WTC11 (cell line): ENCODE results near the gene PPP1R14B. TPM values are rescaled to one million over a fixed set of nuclear protein-coding genes. Genes with fewer than 3 reads are reported as not detected.

Experiments
- ATAC-seq: fragments of 200-7000 bp; cut with Tn5 transposase; 2 replicates; pipeline ENCODE4 v1.10.0; 2021; ENCODE audit warnings: mild to moderate bottlenecking, moderate library complexity
- CTCF ChIA-PET: fragments of 300-600 bp; sonication (Branson Sonifier 250); formaldehyde crosslinking; loops from one replicate; lab custom pipeline; 2021; ENCODE audit warnings: antibody characterized with exemption; lab: Charles Lee
- POLR2A ChIA-PET: fragments of 350-600 bp; sonication (Branson Sonifier 250); formaldehyde crosslinking; loops from one replicate; lab custom pipeline; 2021; ENCODE audit warnings: antibody characterized with exemption; lab: Charles Lee
- DNase-seq: peaks from one replicate; pipeline ENCODE4 v3.0.0; 2021; ENCODE audit warnings: low spot score
- H3K27ac Mint-ChIP-seq: 2 replicates; pipeline ENCODE4 v1.8.0; 2021; ENCODE audit warnings: mixed read lengths
- H3K27me3 Mint-ChIP-seq: 2 replicates; pipeline ENCODE4 v1.8.0; 2021; ENCODE audit warnings: low read depth, mild to moderate bottlenecking, moderate library complexity, mixed read lengths
- H3K36me3 Mint-ChIP-seq: 2 replicates; pipeline ENCODE4 v1.8.0; 2021; ENCODE audit warnings: mixed read lengths
- H3K4me1 Mint-ChIP-seq: 2 replicates; pipeline ENCODE4 v1.8.0; 2022; ENCODE audit warnings: mixed read lengths
- H3K4me3 Mint-ChIP-seq: 2 replicates; pipeline ENCODE4 v1.8.0; 2021; ENCODE audit warnings: mild to moderate bottlenecking, moderate library complexity, mixed read lengths
- H3K9me3 Mint-ChIP-seq: 2 replicates; pipeline ENCODE4 v1.8.0; 2021; ENCODE audit warnings: mixed read lengths
- ATF1 ChIP-seq: sonication (generic); formaldehyde crosslinking; IDR thresholded peaks from 2 replicates; pipeline ENCODE4 v1.8.1; 2023; ENCODE audit warnings: mild to moderate bottlenecking, moderate library complexity, missing genetic modification reagents
- ATF6 ChIP-seq: sonication (generic); formaldehyde crosslinking; IDR thresholded peaks from 2 replicates; pipeline ENCODE4 v1.8.1; 2023; ENCODE audit warnings: mild to moderate bottlenecking, missing genetic modification reagents
- CREM ChIP-seq: sonication (generic); formaldehyde crosslinking; IDR thresholded peaks from 2 replicates; pipeline ENCODE4 v1.8.1; 2022; ENCODE audit warnings: mild to moderate bottlenecking, missing genetic modification reagents, moderate library complexity
- FOXJ3 ChIP-seq: sonication (generic); formaldehyde crosslinking; IDR thresholded peaks from 2 replicates; pipeline ENCODE4 v1.9.0; 2021; ENCODE audit warnings: missing genetic modification reagents, mild to moderate bottlenecking, borderline replicate concordance
- FOXK1 ChIP-seq: sonication (generic); formaldehyde crosslinking; IDR thresholded peaks from 2 replicates; pipeline ENCODE4 v1.8.0; 2022; ENCODE audit warnings: mild to moderate bottlenecking, moderate library complexity, missing genetic modification reagents
- GRHL2 ChIP-seq: fragments of 250-450 bp; sonication (Bioruptor Pico); IDR thresholded peaks from 2 replicates; pipeline ENCODE4 v1.8.0; 2022; ENCODE audit warnings: mild to moderate bottlenecking, moderate library complexity; ENCODE audit not compliant: insufficient replicate concordance, severe bottlenecking
- GTF2I ChIP-seq: fragments of 250-450 bp; sonication (Bioruptor Pico); conservative IDR thresholded peaks from 2 replicates; pipeline ENCODE4 v1.4.0; 2021; ENCODE audit warnings: mild to moderate bottlenecking
- IRF1 ChIP-seq: sonication (generic); formaldehyde crosslinking; IDR thresholded peaks from 2 replicates; pipeline ENCODE4 v1.8.0; 2023; ENCODE audit warnings: missing genetic modification reagents
- NR1H2 ChIP-seq: sonication (generic); formaldehyde crosslinking; IDR thresholded peaks from 2 replicates; pipeline ENCODE4 v1.9.0; 2021; ENCODE audit warnings: mild to moderate bottlenecking, moderate library complexity, missing genetic modification reagents
- SMAD3 ChIP-seq: sonication (generic); formaldehyde crosslinking; IDR thresholded peaks from 2 replicates; pipeline ENCODE4 v1.8.0; 2022; ENCODE audit warnings: missing genetic modification reagents, mild to moderate bottlenecking, borderline replicate concordance
- ZBTB21 ChIP-seq: sonication (generic); formaldehyde crosslinking; IDR thresholded peaks from 2 replicates; pipeline ENCODE4 v1.8.1; 2023; ENCODE audit warnings: mild to moderate bottlenecking, missing genetic modification reagents, borderline replicate concordance
- ZNF232 ChIP-seq: sonication (generic); formaldehyde crosslinking; IDR thresholded peaks from 2 replicates; pipeline ENCODE4 v1.8.0; 2022; ENCODE audit warnings: mild to moderate bottlenecking, missing genetic modification reagents
- ZNF416 ChIP-seq: fragments of 250-450 bp; sonication (Bioruptor Pico); IDR thresholded peaks from 2 replicates; pipeline ENCODE4 v1.9.0; 2021; ENCODE audit warnings: mild to moderate bottlenecking, inconsistent platforms
- total RNA-seq: library from RNA; stranded (reverse); gene quantifications from 3 replicates; pipeline ENCODE4 v1.2.3, GENCODE V29; 2021
- TF ChIP-seq, protein P1 (sequence below): fragments of 250-450 bp; sonication (Bioruptor Pico); IDR thresholded peaks from 2 replicates; pipeline ENCODE4 v1.9.0; 2021; ENCODE audit warnings: mild to moderate bottlenecking
- TF ChIP-seq, protein P2 (sequence below): fragments of 250-450 bp; sonication (Bioruptor Pico); IDR thresholded peaks from 2 replicates; pipeline ENCODE4 v1.9.0; 2021; ENCODE audit warnings: moderate library complexity, mild to moderate bottlenecking, inconsistent platforms, borderline replicate concordance
- TF ChIP-seq, protein P3 (sequence below): sonication (generic); formaldehyde crosslinking; IDR thresholded peaks from 2 replicates; pipeline ENCODE4 v1.8.0; 2023; ENCODE audit warnings: missing genetic modification reagents, mild to moderate bottlenecking, borderline replicate concordance

PPP1R14B gene
- total RNA-seq, 1 experiment from 2014 or later: 471 TPM

GRCh38 chr11:64286801-64287159 is 40.0 kb upstream of the PPP1R14B start (continued):
- TF ChIP-seq NR1H2 (no peak), ATF6 (CRISPR knock-in tag) (no peak), ZNF416 (CRISPR knock-in tag) (no peak), ZNF232 (CRISPR knock-in tag) (no peak), ATF1 (CRISPR knock-in tag) (no peak), GTF2I (CRISPR knock-in tag) (no peak)

GRCh38 chr11:64285885-64286800 is 39.4 kb upstream of the PPP1R14B start:
- peaks cover 27% of the 10 kb centered on the region for H3K27me3 Mint-ChIP-seq
- H3K4me3 Mint-ChIP-seq: peak overlapping the region; percentile 76
- no peak for ATAC-seq
- CTCF ChIA-PET: interaction anchor here (0.9 to 12.5 kb wide), 4 partner anchors 15 to 69 kb away, joined by 4 to 151 read pairs (median 16); partner anchors contain the start of genes ESRRA, PRDX5 and TRMT112
- no peak overlapping the region; the same call in 1 of the 2 replicates for H3K27ac Mint-ChIP-seq
- TF ChIP-seq IRF1 (CRISPR knock-in tag) (no peak), SMAD3 (CRISPR knock-in tag) (no peak), FOXJ3 (no peak), ZBTB21 (CRISPR knock-in tag) (no peak)
- TF ChIP-seq, protein P1, sequence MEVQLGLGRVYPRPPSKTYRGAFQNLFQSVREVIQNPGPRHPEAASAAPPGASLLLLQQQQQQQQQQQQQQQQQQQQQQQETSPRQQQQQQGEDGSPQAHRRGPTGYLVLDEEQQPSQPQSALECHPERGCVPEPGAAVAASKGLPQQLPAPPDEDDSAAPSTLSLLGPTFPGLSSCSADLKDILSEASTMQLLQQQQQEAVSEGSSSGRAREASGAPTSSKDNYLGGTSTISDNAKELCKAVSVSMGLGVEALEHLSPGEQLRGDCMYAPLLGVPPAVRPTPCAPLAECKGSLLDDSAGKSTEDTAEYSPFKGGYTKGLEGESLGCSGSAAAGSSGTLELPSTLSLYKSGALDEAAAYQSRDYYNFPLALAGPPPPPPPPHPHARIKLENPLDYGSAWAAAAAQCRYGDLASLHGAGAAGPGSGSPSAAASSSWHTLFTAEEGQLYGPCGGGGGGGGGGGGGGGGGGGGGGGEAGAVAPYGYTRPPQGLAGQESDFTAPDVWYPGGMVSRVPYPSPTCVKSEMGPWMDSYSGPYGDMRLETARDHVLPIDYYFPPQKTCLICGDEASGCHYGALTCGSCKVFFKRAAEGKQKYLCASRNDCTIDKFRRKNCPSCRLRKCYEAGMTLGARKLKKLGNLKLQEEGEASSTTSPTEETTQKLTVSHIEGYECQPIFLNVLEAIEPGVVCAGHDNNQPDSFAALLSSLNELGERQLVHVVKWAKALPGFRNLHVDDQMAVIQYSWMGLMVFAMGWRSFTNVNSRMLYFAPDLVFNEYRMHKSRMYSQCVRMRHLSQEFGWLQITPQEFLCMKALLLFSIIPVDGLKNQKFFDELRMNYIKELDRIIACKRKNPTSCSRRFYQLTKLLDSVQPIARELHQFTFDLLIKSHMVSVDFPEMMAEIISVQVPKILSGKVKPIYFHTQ (CRISPR knock-in tag): no peak
- DNase-seq: no peak
- H3K4me1 Mint-ChIP-seq: peaks cover 12% of the 10 kb centered on the region
- H3K36me3 Mint-ChIP-seq: peaks cover 11% of the 10 kb centered on the region
- POLR2A ChIA-PET: interaction anchor here (2.3 kb wide), 1 partner anchor 16 kb away, joined by 7 read pairs; no protein-coding TSS in a partner anchor
- no peaks in the 10 kb centered on the region for H3K9me3 Mint-ChIP-seq

- no peak within 1 kb of the TSS; the same call in 1 of the 2 replicates for H3K27ac Mint-ChIP-seq
- peak; percentile 78 for DNase-seq
- H3K4me3 Mint-ChIP-seq: peak within 1 kb of the TSS; percentile 80
- H3K27me3 Mint-ChIP-seq: peaks cover 17% of the 10 kb centered on the region
- peaks cover 8% of the 10 kb centered on the region for H3K4me1 Mint-ChIP-seq
- peaks cover 12% of the 10 kb centered on the region for H3K36me3 Mint-ChIP-seq
- no peaks in the 10 kb centered on the region for H3K9me3 Mint-ChIP-seq
- ATAC-seq: peak; percentile 15
- ChIA-PET POLR2A (interaction anchor here (0.9 to 2.3 kb wide), 4 partner anchors 14 to 56 kb away, joined by 3 to 7 read pairs (median 4); partner anchors contain the start of gene ESRRA), CTCF (interaction anchor here (0.7 to 12.5 kb wide), 9 partner anchors 14 to 475 kb away, joined by 3 to 151 read pairs (median 6); partner anchors contain the start of genes ESRRA, PRDX5, PYGM and TRMT112)
- no peak for TF ChIP-seq GRHL2 (CRISPR knock-in tag)
- TF ChIP-seq, protein P2, sequence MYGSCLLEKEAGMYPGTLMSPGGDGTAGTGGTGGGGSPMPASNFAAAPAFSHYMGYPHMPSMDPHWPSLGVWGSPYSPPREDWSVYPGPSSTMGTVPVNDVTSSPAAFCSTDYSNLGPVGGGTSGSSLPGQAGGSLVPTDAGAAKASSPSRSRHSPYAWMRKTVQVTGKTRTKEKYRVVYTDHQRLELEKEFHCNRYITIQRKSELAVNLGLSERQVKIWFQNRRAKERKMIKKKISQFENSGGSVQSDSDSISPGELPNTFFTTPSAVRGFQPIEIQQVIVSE: no peak
- 0 out of 2 replicates have a peak, but pooled peaks have one; percentile 44 for TF ChIP-seq CREM (CRISPR knock-in tag)
- TF ChIP-seq FOXK1 (CRISPR knock-in tag): no peak
- TF ChIP-seq, protein P3, sequence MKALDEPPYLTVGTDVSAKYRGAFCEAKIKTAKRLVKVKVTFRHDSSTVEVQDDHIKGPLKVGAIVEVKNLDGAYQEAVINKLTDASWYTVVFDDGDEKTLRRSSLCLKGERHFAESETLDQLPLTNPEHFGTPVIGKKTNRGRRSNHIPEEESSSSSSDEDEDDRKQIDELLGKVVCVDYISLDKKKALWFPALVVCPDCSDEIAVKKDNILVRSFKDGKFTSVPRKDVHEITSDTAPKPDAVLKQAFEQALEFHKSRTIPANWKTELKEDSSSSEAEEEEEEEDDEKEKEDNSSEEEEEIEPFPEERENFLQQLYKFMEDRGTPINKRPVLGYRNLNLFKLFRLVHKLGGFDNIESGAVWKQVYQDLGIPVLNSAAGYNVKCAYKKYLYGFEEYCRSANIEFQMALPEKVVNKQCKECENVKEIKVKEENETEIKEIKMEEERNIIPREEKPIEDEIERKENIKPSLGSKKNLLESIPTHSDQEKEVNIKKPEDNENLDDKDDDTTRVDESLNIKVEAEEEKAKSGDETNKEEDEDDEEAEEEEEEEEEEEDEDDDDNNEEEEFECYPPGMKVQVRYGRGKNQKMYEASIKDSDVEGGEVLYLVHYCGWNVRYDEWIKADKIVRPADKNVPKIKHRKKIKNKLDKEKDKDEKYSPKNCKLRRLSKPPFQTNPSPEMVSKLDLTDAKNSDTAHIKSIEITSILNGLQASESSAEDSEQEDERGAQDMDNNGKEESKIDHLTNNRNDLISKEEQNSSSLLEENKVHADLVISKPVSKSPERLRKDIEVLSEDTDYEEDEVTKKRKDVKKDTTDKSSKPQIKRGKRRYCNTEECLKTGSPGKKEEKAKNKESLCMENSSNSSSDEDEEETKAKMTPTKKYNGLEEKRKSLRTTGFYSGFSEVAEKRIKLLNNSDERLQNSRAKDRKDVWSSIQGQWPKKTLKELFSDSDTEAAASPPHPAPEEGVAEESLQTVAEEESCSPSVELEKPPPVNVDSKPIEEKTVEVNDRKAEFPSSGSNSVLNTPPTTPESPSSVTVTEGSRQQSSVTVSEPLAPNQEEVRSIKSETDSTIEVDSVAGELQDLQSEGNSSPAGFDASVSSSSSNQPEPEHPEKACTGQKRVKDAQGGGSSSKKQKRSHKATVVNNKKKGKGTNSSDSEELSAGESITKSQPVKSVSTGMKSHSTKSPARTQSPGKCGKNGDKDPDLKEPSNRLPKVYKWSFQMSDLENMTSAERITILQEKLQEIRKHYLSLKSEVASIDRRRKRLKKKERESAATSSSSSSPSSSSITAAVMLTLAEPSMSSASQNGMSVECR: no peak; the same call in 1 of the 2 replicates
Observed at GRCh38 chr11:64284962-64285884, 38.5 kb upstream of the PPP1R14B start, which contains the start of gene GPR137. Gene GPR137, plus strand, starts transcription at chr11:64285848. Its CDS starts 677 bp downstream, at chr11:64286525.
